GM08714 (cell line): ENCODE data around the gene BCCIP.

Experiments
- H3K4me3 ChIP-seq: fragments of 200-500 bp; sonication (Bioruptor generic); 2 replicates; pipeline ENCODE4 v1.5.1; 2014; ENCODE audit warnings: mild to moderate bottlenecking, low read length, inconsistent platforms
- ZNF274 ChIP-seq: IDR thresholded peaks from 2 replicates; pipeline ENCODE4 v1.6.1; 2012; ENCODE audit warnings: mild to moderate bottlenecking, low read depth, low read length

The BCCIP gene

DNA sequence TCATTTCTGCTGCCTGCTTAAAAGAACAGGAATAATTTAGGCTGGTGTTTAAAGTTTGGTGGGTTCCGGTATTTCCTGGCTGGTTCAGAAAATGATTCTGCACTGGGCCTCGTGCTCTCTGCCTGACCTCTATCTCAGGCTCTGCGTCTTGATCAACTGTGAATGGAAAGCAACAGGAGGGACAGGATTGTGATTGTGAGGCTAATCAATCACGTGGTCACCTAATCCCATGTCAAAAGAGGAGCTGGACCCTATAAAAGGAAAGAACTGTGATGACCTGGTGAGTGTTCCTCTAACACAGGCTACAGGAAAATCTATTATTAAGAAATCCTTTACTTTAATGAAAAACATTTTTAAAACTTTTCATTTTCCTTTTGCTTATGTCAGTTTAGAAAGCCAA lies 57.8 kb downstream of the BCCIP start, which contains the start of gene DHX32:
Gene DHX32 (minus strand): TSS at position 101 of the 400 bp plus-strand sequence. CDS start 468 bp downstream, outside the sequence.
- no peak for TF ChIP-seq ZNF274
- H3K4me3 ChIP-seq: no peak within 1 kb of the TSS

DNA sequence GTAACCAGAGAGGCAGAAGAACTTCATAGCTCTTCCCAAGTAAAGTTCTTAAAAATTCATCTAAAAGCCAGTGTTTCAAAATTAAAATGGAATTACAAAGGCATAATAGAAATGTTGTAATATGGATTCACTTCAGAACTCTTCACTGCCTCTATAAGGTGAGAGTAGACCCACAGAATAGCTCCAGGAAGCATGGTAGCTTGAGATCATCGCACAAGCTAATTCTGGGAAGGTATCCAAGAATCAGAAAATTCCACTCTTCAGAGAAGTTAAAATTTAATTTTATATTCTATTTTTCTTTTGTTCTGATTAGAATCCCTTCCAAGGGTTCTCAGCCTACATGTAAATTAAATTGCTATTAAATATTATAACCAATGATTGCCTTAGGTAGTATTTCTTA lies 59.2 kb downstream of the BCCIP start:
- H3K4me3 ChIP-seq: no peak overlapping the region
- no peak for TF ChIP-seq ZNF274

DNA sequence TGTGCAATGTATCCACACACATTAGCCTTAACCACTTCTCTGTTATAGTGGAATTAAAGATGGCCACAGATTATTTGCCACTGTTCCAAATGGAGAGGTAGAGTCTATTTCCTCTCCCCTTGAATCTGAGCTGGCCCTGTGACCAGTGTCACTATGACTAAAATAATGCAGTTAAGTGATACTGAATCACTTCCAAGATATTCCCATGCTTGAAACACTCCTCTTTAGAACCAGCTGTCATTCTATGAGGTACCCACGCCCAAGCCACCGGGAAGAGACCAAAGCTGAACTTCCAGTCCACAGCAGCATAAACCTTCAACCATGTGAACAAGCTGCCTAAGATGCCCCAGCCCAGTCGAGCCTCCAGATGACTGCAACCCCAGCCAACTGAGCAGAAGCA lies 59.9 kb downstream of the BCCIP start:
- TF ChIP-seq ZNF274: no peak
- H3K4me3 ChIP-seq: no peak overlapping the region
